Measurements from ENCODE around the gene WIPF3. TPM values are rescaled to one million over a fixed set of nuclear protein-coding genes. Genes with fewer than 3 reads are reported as not detected.

The WIPF3 gene, protein sequence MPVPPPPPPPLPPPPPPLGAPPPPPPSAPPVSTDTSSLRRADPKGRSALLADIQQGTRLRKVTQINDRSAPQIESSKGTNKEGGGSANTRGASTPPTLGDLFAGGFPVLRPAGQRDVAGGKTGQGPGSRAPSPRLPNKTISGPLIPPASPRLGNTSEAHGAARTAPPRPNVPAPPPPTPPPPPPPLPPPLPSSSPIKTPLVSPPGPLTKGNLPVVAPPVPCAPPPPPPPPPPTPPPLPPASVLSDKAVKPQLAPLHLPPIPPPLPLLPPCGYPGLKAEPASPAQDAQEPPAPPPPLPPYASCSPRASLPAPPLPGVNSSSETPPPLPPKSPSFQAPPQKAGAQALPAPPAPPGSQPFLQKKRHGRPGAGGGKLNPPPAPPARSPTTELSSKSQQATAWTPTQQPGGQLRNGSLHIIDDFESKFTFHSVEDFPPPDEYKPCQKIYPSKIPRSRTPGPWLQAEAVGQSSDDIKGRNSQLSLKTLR
- total RNA-seq (2021; ENCODE audit: unreplicated experiment) (2.0 TPM), Bru-seq, nascent RNA (percentile 38 among the genes with signal in this experiment), BruChase-seq, experiment 1, labeled RNA remaining after a 2-hour chase (percentile 32 among the genes with signal in this experiment), BruChase-seq, experiment 2, labeled RNA remaining after a 6-hour chase (percentile 33 among the genes with signal in this experiment)
- polyA plus RNA-seq (2012; ENCODE audit: insufficient read length): 1.1 TPM
- long read RNA-seq, partial matches to known transcripts: 0 of 2 reads
- long read RNA-seq, other reads (novel, unspliced or antisense): 2 of 2 reads

DNA sequence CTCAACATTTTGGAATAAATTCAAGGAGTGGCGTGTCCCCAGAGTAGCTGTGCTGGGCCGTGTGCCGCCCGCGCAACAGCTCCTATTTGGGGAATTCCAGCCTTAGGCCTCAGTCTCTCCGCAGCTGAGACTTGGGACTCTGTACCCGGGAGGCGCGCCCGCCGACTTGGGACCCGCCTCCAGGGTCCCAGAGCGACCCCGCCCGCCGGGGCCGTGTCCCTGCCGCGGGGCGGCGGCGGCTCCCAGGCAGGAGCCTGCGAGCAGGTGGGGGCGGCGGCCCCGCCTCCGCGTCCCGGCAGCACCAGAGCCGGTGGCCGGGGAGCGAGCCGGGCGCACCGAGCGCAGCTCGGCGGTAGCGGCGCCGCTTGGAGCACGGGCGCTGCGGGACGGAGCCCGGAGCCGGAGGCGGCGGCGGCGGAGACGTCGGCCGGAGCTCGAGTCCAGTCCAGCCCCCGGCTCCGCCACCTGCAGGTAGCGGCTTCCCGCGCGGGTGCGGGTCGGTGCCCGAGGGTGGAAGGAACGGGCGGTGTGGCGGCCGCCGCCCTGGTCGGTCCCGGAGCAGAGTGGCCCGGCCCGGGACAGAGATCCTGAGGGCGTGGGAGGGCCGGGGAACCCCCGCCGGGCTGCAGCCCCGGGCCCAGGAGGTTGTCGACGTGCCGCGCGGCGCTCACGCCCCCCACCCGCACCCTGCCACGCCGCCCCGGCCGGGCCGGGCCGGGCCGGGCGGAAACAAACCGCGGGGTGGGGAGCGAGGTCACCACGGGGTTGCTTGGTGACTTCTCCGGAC, at the start of gene WIPF3:
WIPF3 (plus strand) TSS at position 301 of the 787 bp plus-strand sequence. CDS start 28,217 bp downstream, outside the sequence.
- in situ Hi-C loops (cut with HindIII; ENCODE audit: low pct_unique_long_range_greater_than_20kb, low sequenced_read_pairs): no loop called here
- H3K9me3 ChIP-seq (ENCODE audit: control insufficient read depth, insufficient read depth, low read depth, low read length): no peaks in the 10 kb centered on the region
- ChIA-PET CTCF (interaction anchor here (0.5 kb wide), 1 partner anchor 198 kb away, joined by 3 read pairs; no protein-coding TSS in a partner anchor), POLR2A (interaction anchor here (0.7 kb wide), 1 partner anchor 1447 kb away, joined by 4 read pairs; no protein-coding TSS in a partner anchor)
- DNase-seq (ENCODE audit: low read depth, low spot score) (no peak), ATAC-seq (peak; percentile 71)
- peak within 1 kb of the TSS; percentile 45 to 58 for H3K4me3 ChIP-seq (ENCODE audit: low read depth in 2 of 2, low read length in 2 of 2)
- peaks cover 30% of the 10 kb centered on the region for H3K27me3 ChIP-seq (ENCODE audit: control insufficient read depth, insufficient read depth, low read length)
- H3K27ac ChIP-seq (ENCODE audit: low read length): no peak within 1 kb of the TSS
- no peaks in the 10 kb centered on the region for H3K4me1 ChIP-seq (ENCODE audit: control insufficient read depth, insufficient read depth, low read length)
- H3K36me3 ChIP-seq (ENCODE audit: control insufficient read depth, insufficient read depth, low read length): no peaks in the 10 kb centered on the region
- TF ChIP-seq POLR2AphosphoS5 (IDR thresholded peaks at IDR 0.05; ENCODE audit: low read depth, low read length) (no peak), TCF7L2 (IDR thresholded peaks at IDR 0.05; ENCODE audit: low read depth, low read length) (no peak)
- TF ChIP-seq, protein P1, sequence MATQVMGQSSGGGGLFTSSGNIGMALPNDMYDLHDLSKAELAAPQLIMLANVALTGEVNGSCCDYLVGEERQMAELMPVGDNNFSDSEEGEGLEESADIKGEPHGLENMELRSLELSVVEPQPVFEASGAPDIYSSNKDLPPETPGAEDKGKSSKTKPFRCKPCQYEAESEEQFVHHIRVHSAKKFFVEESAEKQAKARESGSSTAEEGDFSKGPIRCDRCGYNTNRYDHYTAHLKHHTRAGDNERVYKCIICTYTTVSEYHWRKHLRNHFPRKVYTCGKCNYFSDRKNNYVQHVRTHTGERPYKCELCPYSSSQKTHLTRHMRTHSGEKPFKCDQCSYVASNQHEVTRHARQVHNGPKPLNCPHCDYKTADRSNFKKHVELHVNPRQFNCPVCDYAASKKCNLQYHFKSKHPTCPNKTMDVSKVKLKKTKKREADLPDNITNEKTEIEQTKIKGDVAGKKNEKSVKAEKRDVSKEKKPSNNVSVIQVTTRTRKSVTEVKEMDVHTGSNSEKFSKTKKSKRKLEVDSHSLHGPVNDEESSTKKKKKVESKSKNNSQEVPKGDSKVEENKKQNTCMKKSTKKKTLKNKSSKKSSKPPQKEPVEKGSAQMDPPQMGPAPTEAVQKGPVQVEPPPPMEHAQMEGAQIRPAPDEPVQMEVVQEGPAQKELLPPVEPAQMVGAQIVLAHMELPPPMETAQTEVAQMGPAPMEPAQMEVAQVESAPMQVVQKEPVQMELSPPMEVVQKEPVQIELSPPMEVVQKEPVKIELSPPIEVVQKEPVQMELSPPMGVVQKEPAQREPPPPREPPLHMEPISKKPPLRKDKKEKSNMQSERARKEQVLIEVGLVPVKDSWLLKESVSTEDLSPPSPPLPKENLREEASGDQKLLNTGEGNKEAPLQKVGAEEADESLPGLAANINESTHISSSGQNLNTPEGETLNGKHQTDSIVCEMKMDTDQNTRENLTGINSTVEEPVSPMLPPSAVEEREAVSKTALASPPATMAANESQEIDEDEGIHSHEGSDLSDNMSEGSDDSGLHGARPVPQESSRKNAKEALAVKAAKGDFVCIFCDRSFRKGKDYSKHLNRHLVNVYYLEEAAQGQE (IDR thresholded peaks at IDR 0.05; ENCODE audit: insufficient read depth in 1 of 2, low read depth in 2 of 2, low read length in 1 of 2): no peak
- TF ChIP-seq, protein P2, sequence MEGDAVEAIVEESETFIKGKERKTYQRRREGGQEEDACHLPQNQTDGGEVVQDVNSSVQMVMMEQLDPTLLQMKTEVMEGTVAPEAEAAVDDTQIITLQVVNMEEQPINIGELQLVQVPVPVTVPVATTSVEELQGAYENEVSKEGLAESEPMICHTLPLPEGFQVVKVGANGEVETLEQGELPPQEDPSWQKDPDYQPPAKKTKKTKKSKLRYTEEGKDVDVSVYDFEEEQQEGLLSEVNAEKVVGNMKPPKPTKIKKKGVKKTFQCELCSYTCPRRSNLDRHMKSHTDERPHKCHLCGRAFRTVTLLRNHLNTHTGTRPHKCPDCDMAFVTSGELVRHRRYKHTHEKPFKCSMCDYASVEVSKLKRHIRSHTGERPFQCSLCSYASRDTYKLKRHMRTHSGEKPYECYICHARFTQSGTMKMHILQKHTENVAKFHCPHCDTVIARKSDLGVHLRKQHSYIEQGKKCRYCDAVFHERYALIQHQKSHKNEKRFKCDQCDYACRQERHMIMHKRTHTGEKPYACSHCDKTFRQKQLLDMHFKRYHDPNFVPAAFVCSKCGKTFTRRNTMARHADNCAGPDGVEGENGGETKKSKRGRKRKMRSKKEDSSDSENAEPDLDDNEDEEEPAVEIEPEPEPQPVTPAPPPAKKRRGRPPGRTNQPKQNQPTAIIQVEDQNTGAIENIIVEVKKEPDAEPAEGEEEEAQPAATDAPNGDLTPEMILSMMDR (IDR thresholded peaks at IDR 0.05): no peak
- intact Hi-C loops (cut with micrococcal nuclease; ENCODE audit: unreplicated experiment): no loop called here
- BruUV-seq (replicated peaks): no TSS peak

DNA sequence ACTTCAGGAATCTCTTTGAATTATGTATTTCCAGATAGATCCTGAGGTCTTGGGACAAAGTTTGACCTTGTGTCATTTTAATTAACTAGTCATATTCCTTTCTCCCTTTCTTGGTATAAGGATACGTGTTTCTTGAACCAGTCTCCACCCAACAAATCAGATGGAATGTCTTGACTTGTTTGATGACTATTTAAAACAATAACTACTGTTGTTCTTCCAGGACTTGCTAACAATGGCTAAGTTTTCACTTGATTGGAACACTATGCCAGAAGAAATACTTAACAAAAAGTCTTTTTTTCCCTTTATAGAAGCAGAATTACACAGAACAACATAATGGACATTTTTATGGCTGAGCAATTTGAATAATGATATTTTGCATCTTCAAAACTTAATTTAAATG, 43.0 kb upstream of the WIPF3 start:
- Histone ChIP-seq H3K4me1 (ENCODE audit: control insufficient read depth, insufficient read depth, low read length) (no peaks in the 10 kb centered on the region), H3K27ac (ENCODE audit: low read length) (no peak overlapping the region), H3K36me3 (ENCODE audit: control insufficient read depth, insufficient read depth, low read length) (no peaks in the 10 kb centered on the region), H3K9me3 (ENCODE audit: control insufficient read depth, insufficient read depth, low read depth, low read length) (no peaks in the 10 kb centered on the region), H3K27me3 (ENCODE audit: control insufficient read depth, insufficient read depth, low read length) (peaks cover 6% of the 10 kb centered on the region; the same call in 1 of the 2 replicates), H3K4me3 (ENCODE audit: low read depth in 2 of 2, low read length in 2 of 2) (no peak overlapping the region)
- ChIA-PET POLR2A (no interaction called here), CTCF (no interaction called here)
- in situ Hi-C loops (cut with HindIII; ENCODE audit: low pct_unique_long_range_greater_than_20kb, low sequenced_read_pairs): no loop called here
- no TSS peak for BruUV-seq (replicated peaks)
- TF ChIP-seq TCF7L2 (IDR thresholded peaks at IDR 0.05; ENCODE audit: low read depth, low read length): no peak
- TF ChIP-seq, protein P2 (IDR thresholded peaks at IDR 0.05): no peak
- TF ChIP-seq, protein P1 (IDR thresholded peaks at IDR 0.05; ENCODE audit: insufficient read depth in 1 of 2, low read depth in 2 of 2, low read length in 1 of 2): no peak
- DNase-seq (ENCODE audit: low read depth, low spot score): no peak
- intact Hi-C loops (cut with micrococcal nuclease; ENCODE audit: unreplicated experiment): no loop called here
- no peak for ATAC-seq
